ENCODE results near the gene CFAP57. TPM values are rescaled to one million over a fixed set of nuclear protein-coding genes. Genes with fewer than 3 reads are reported as not detected.

The CFAP57 gene
- total RNA-seq, 1 donor from 2014 or later, result not detected

DNA sequence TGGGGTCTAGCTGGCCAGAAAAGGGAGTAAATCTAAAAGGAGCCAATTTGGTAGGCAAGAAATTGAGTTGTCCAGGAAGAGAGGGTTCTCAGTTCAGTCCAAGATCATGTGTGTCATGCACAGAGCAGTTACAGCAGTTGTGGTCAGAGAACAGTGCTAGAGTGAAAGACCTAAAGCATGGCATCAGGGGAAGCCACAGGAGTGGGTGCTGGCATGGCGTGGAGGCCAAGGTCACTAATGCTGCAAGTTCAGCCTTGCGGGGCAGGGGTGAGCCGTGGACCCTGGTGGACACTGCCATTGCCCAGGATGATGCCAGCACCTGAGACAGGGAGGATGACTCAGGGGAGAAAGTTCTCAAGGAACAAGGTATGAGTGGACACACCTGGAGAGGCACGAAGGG lies 81.0 kb downstream of the CFAP57 start:
- intact Hi-C loops (cut with micrococcal nuclease), result no loop called here

DNA sequence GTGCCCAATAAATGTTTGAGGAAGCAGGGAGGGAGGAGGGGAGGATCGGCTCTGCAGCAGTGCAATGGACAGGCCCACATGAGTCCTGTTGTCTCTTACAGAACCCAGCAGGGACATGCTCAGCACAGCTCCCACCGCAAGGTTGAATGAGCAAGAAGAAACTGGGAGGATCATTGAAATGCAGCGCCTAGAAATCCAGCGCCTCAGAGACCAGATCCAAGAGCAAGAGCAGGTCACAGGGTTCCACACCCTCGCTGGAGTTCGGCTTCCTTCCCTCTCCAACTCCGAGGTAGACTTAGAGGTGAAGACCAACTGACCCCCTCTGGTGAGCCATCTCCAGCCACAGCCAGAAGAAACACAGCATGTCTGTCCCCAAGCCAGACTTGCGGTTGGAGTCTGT lies 81.7 kb downstream of the CFAP57 start:
- intact Hi-C loops (cut with micrococcal nuclease), result no loop called here

DNA sequence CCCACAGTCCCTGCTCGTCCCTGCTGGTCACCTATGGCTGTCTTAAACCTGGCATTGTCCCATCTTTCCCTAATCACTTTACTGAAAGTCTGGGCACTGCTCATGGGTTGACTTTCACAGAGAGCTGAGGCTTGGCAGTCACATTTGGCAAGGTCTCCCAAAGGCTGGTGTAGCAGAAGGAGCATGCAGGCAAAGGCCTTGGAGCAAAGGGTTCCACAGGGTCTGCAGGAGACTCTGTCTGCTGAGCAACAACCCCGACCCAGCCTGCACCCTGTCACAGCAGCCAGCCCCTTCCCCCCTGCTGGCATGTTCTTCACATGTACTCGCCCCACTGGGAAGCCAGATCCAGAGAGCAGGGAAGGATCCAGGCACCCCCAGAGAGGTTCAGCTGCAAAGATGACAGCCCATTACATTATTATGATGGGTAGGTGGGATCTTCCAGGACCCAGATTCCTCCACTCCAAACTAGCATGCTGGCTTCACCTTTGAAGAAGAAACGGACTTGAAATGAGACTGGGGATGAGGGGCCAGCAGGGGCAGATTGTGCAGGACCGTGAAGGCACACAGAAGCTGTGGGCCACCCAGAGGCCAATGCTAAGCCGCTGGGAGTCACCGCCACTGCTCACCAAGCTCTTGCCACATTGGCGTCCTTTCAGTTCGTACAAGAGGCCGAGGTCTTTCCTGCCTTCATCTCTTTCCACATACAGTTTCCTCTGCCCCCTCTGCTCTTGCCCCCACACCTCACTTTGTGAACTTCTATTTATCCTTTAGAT lies 83.5 kb downstream of the CFAP57 start:
- intact Hi-C loops (cut with micrococcal nuclease), result no loop called here

DNA sequence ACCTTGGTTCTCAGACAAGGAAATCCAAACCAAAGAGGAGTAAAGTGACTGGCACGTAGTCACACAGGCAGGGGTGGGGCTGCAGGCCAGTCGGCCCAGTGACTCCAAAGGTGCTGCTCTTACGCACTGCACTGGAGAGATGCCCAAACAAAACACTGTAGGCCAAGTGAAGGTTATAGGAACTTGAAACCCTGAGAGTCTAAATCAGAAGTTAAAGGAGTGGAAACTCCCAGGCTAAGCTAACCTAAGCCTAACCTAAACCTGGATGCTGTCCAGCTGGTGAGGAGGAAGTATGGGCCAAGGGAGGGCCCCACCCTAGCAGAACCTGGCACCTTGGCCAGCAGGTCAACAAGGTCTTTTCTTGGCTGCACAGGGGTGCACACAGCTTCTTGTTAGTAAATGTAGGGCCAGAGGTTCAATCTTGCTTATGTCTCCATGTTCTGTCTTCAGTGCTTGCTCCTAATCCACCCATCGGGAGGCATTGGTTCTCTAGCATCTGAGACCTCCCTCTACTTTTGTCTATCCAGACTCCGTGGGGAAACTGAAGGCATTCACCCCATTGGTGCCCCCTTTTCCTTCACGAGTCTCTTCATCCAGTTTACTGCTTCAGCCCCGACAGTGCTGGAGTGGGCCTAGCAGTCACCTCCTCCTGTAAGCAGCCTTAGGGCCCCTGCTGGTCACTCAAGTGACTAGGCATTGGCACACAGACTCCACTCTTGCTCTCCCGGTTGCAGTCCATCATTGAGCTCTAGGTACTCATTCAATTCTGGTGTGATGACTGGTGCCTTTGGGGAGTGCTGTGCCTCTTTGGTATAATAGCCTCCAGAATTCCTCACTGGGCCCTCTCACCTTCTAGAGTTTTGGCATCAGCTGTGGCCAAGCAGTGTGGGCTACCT lies 84.8 kb downstream of the CFAP57 start:
- intact Hi-C loops (cut with micrococcal nuclease), result no loop called here

DNA sequence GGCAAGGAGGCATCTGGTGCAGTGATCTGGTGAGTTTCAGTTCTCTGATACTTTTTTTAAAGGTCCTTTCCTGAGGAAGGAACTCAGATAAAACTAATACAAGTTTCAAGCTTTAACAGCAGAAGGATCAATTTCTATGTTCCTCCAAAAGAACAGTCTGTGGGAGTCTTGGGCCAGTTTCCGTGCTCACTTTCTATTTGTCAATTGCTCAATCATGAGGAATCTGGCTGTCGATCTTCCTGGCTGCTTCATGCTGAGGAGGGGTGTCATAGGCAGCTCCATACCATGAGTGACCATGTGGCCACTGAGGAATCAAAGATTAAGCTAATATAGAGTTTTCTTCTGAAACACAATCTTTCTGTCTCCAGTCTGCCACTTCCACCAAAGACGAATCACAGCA lies 86.2 kb downstream of the CFAP57 start:
- intact Hi-C loops (cut with micrococcal nuclease), result no loop called here

DNA sequence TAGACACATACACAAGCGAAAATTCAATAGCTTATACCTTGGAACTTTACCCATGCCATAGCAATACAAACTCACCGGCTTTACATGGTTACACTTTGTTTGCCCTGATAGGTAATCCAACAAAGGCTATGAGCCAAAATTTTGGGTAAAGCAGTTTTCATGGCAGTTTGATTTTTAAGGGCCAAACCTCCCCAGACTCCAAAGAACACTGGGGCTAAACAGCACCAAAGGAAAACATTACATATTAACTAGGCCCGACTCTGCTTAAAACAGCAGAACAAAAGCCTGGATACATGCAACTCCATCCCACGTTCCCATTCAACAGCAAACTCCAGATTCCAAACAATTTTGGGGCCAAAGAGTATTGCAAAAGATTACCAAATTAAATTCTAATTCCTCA lies 93.3 kb downstream of the CFAP57 start:
- intact Hi-C loops (cut with micrococcal nuclease), result no loop called here

DNA sequence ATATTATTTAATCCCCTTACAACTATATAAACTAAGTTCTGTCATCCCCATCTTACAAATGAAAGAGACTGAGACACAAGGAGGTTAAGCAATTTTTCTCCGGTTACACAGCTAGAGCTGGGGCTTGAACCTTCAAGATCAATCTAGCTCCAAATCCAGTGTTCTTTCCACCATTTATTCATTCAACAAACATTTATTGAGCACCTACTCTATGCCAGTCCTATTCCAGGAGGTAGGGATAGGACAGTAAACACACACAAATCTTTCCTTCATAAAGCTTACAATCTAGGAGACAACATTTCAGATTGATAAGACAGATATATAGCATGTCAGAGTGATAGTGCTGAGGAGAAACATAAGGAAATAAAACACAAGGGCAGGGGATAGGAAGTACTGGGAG lies 94.8 kb downstream of the CFAP57 start:
- intact Hi-C loops (cut with micrococcal nuclease), result no loop called here

DNA sequence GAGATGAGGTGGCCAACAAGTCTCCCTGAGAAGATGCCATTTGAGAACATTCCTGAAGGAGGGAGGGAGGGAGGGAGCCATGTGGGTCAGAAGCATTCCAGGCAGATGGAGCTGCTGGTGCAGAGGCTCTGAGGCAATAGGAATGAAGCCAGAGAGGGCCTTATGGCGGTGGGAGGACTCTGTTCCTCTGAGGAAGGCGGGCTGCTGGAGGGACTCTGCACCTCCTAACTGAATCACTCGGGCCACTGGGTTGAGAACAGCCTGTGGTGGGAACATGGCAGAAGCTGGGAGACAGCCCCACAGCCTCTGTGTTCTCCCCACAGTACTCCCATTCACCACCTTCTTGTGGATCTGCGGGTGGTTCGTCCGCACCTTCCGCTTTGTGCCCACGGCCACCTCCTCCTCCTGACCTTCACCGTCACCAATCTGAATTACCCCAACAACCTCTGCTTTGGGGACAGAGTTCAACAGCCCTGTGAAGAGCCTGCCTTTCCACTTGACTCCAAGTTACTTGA lies 95.2 kb downstream of the CFAP57 start:
- intact Hi-C loops (cut with micrococcal nuclease), result no loop called here

DNA sequence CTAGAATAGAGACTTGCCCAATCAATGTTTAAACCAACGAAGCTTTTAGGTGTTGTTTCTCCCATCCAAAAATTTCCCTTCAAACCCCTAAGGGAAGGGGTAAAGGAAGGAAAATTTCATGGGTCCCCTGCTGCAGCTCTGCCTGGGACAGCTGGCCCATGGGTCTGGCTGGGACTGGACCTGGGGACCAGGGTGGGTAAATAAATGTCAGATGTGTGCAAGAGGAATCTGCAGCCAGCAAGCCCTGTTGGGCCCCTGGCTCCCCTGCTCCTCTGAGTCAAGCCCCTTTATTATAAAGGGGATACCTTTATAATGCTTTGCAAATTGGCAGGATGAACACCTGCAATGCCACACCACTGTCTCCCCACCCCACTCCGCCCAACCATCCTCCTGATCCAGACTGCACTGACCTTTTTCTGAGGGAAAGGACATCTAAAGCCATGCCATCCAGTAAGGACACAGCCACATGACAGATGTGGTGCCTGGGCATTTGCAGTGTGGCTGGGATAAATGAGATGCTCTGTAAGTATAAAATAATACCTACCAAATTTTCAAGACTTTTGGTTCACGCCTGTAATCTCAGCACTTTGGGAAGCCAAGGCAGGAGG lies 95.8 kb downstream of the CFAP57 start:
- intact Hi-C loops (cut with micrococcal nuclease), result no loop called here

DNA sequence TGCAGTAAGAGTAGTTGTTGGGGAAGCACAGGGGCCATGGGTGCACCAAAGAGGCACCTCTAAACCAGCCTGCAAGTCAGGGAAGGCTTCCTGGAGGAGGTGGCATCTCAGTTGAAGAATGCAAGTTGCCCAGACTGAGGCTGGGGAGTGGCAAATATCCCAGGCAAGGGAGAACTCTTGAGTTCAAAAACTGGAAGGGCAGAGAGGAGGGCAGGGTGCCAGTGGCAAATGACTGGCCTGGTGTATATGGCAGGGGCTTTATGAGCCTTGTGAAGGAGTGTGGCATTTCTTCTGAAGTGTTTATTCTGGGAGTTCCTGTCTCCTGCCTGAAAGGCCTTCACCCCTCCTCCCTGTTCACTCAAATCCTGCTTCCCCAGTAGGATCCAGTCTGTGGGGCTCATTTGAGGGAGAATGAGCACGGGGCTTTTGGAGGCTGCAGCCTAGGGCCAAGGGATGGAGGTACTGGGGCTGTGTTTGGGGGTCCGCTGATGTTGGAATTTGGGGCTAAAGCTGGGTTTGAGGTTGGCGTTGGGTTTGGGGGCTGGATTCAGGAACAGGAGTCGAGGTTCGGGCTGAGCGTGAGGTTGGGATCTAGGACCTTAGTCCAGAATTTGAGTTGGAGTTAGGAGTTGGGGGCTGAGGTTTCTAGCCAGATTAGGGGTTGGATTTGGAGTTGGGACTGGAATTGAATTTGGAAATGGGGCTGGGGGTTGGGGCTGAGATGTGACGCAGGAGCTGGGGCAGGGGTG lies 97.7 kb downstream of the CFAP57 start, which contains the start of gene TMEM125:
Gene TMEM125 (plus strand): TSS at position 357 of the 749 bp plus-strand sequence. CDS start 2,740 bp downstream, outside the sequence.
- intact Hi-C loops (cut with micrococcal nuclease), result no loop called here

DNA sequence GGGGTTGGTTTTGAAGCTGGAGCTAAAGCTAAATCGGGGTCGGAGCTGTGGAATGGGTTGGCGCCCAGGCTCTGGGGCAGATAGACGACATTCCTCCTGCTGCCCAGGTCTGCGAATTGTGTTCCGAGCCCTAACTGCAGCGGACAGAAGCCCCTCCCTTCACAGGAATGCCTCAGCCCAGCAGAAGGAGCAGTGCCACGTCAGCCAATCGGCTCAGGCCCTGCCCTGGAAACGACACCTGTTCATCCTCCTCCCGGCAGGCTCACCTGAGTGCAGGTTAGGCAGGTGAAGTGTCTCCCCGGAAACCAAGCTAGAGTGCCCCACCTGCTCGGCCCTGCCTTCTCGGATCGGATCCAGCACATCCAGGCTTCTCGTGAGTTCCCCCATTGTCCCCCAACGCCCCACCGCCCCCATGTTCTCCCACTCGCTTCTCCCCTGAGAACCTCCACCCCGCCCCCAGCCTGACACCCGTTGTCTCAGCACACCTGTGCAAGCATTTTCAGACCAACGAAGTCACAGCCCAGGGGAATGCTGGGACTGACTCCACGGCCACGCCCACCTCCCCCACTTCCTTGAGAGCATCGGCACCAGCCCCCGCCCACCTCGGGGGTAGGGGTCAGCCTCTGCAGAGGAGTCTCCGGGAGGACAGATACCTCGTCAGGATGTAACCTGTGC lies 98.4 kb downstream of the CFAP57 start:
- intact Hi-C loops (cut with micrococcal nuclease), result no loop called here

DNA sequence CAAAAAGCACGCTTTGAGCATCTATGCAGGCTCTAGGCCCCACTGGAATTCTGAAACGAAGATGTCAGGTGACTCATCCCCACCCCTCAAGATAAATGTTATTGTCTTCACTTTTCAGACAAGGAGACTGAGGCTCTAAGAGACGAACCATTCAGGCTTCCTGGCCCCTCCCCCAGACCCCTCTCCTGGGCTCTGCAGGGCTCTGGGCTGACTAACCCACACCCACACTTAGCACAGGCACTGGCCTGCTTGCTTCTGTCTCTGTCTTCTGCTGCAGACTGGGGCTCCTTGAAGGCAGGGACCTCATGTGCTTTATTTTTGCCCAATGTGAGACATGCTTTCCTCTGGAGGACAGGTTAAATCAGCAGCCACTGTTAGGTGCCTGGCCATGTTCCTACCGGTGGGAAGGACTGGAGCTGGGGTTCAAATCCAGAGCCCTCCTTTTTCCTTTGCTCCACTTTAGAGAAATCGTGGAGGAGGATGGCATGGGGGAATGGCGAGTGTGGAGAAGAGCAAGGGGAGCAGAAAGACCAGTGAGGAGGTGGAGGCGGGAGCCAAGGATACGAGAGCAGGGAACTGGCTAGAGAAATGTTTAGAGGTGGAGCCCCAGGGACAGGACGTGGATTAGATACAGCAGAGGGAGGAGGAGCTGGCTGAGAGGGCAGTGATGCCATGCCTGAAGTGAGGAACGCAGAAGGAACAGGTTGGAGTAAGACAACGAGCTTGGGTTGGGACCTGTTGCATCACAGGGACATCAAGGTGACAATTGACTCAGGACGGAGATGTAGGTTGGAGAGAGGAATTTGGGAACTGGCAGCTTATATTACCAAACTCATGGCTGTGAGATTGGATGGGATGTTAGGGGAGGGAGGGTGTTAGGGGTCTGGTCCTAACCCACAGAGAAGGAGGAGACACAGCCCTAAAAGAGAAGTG lies 99.3 kb downstream of the CFAP57 start:
- intact Hi-C loops (cut with micrococcal nuclease), result no loop called here

DNA sequence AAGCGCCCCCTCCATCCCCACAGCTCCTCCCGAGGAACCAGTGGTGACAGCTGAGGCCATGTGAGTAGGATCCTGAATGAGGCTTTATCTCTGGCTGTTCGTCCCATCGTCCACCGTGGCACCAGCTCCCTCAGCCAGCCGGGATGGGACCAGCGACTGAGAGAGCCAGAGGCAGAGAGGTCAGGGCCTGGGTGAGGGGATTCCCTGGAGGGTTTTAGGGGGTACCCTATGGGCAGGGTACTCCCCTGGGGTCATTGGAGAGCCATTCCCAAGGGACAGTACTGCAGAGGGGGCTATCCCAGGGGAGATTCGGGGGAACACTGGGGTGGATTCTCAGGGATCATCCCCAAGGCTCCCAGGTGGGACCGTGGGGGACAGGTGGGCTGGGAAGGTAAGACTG lies 100.0 kb downstream of the CFAP57 start:
- intact Hi-C loops (cut with micrococcal nuclease), result no loop called here

DNA sequence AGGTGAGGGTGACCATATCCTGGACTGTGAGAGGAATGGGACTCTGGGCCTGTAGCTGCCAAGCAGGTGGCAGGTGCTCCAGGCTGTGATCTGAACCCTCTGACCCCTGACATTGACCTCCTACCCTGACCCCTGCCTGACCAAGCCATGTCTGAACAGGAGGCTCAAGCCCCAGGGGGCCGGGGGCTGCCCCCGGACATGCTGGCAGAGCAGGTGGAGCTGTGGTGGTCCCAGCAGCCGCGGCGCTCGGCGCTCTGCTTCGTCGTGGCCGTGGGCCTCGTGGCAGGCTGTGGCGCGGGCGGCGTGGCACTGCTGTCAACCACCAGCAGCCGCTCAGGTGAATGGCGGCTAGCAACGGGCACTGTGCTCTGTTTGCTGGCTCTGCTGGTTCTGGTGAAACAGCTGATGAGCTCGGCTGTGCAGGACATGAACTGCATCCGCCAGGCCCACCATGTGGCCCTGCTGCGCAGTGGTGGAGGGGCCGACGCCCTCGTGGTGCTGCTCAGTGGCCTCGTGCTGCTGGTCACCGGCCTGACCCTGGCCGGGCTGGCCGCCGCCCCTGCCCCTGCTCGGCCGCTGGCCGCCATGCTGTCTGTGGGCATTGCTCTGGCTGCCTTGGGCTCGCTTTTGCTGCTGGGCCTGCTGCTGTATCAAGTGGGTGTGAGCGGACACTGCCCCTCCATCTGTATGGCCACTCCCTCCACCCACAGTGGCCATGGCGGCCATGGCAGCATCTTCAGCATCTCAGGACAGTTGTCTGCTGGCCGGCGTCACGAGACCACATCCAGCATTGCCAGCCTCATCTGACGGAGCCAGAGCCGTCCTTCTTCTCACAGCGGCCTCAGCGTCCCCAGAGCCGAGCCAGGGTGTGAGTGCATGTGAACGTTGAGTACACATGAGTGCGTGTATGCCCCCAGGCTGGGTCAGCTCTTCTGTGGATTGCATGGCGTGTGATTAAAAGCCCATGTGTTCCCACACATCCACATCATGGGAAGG lies 100.7 kb downstream of the CFAP57 start:
- intact Hi-C loops (cut with micrococcal nuclease), result no loop called here

DNA sequence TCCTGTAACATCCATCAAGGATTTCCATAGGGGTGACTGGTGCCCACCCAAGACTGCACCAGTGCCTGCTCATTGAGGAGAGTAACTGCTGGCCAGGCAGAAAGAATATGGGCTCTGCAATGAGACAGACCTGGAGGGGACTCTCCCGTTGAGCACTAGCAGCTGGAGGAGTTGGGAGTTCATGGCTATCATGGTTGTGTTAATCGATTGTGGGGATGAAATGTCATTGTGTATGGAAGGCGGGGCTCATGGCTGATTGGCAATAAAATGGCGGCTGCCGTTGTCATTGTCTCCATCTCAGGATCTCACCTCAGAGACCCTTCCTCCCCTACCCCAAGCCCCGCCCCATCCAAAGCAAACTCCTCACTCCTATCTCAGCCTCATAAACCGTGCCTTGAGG lies 101.6 kb downstream of the CFAP57 start:
- intact Hi-C loops (cut with micrococcal nuclease), result loop anchor here (1.0 kb wide), 1 partner anchor 85 kb away; the partner anchor contains the start of gene CDC20

DNA sequence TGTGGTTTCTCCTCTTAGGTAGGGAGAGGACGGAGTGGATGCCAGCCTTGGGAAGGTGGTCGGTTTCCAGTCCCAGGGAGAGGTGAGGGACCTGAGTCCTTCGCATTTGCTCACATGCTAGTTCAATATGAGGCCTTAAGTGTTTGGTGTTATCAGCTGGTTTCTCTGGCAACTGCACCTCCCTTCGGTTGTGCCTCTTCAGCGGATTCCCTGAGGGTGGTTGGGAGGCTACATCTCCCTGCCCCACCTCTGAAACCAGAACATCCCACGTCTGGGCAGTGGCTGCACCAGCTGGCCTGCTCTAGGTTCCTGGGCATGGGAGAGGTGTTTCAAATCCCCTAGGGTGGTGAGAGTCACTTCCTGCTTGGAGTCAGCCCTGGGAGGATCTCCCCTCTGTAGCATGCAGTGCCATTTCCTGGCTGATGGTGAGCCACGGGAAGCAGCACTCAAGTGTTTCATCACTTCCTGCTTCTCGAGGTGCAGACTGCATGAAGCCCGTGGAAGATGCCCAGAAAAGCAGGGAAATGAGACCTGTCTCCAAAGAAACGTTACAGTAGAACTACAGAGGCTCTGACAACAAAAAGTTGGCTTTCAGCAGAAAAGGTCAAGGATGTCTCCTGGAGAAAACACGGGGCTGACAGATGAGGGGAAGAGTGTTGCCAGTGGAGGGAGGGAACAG lies 102.1 kb downstream of the CFAP57 start:
- intact Hi-C loops (cut with micrococcal nuclease), result loop anchor here (1.0 kb wide), 1 partner anchor 84 kb away; the partner anchor contains the start of gene CDC20

DNA sequence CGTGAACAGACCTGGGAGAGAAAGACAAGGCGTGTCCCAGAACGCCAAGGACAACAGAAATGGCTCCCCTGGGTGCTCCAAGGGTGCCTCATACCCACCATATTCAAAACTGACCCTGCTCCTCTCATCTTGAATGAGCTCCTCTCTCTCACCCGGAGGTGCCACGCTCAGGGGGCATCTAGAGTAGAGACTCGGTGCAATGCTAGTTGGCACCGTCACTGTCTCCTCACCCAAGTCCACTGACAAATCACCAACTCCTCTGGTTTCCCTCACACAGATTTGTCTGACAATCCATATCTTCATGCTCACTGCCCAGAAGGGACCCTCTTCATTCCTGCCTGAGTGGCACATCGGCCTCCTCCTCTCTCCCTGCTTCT lies 102.7 kb downstream of the CFAP57 start:
- intact Hi-C loops (cut with micrococcal nuclease), result loop anchor here (1.0 kb wide), 1 partner anchor 84 kb away; the partner anchor contains the start of gene CDC20

Data from T-helper 2 cell treated with Interferon-gamma antibody and Interleukin-4, amounts not matched to agents 100 ng/mL and 5 ng/mL, for 36 hours (primary cell).